ENCODE results near the gene KSR2.

The KSR2 gene

GRCh38 chr12:117472983-117473382, 495.8 kb downstream of the KSR2 start:
- DNase-seq (ENCODE audit: low read depth in 2 of 3, low spot score in 2 of 3): no peak

GRCh38 chr12:117470804-117471203, 498.0 kb downstream of the KSR2 start:
- no peak for DNase-seq (ENCODE audit: low read depth in 2 of 3, low spot score in 2 of 3)

- no peak for DNase-seq (ENCODE audit: low read depth in 2 of 3, low spot score in 2 of 3)
Measured at GRCh38 chr12:117469883-117470483, 498.8 kb downstream of the KSR2 start.

- no peak for DNase-seq (ENCODE audit: low read depth in 2 of 3, low spot score in 2 of 3)
Measured at GRCh38 chr12:117468016-117468415, 500.8 kb downstream of the KSR2 start.

- no peak for DNase-seq (ENCODE audit: low read depth in 2 of 3, low spot score in 2 of 3)
Measured at GRCh38 chr12:117467588-117467987, 501.2 kb downstream of the KSR2 start.

- no peak for DNase-seq (ENCODE audit: low read depth in 2 of 3, low spot score in 2 of 3)
Measured at GRCh38 chr12:117466677-117467362, 502.0 kb downstream of the KSR2 start.

GRCh38 chr12:117461732-117462131, 507.1 kb downstream of the KSR2 start:
- no peak for DNase-seq (ENCODE audit: low read depth in 2 of 3, low spot score in 2 of 3)

- DNase-seq (ENCODE audit: low read depth in 2 of 3, low spot score in 2 of 3): no peak
Measured at GRCh38 chr12:117459229-117459628, 509.6 kb downstream of the KSR2 start.

GRCh38 chr12:117457189-117457588, 511.6 kb downstream of the KSR2 start:
- DNase-seq (ENCODE audit: low read depth in 2 of 3, low spot score in 2 of 3): no peak

GRCh38 chr12:117456076-117456475, 512.7 kb downstream of the KSR2 start:
- DNase-seq (ENCODE audit: low read depth in 2 of 3, low spot score in 2 of 3): no peak

GRCh38 chr12:117453961-117454360, 514.8 kb downstream of the KSR2 start:
- no peak for DNase-seq (ENCODE audit: low read depth in 2 of 3, low spot score in 2 of 3)

GRCh38 chr12:117452112-117452511, 516.7 kb downstream of the KSR2 start:
- no peak for DNase-seq (ENCODE audit: low read depth in 2 of 3, low spot score in 2 of 3)

- DNase-seq (ENCODE audit: low read depth in 2 of 3, low spot score in 2 of 3): no peak
Measured at GRCh38 chr12:117450209-117450608, 518.6 kb downstream of the KSR2 start.

- DNase-seq (ENCODE audit: low read depth in 2 of 3, low spot score in 2 of 3): no peak
Measured at GRCh38 chr12:117447665-117448366, 521.0 kb downstream of the KSR2 start.

- DNase-seq (ENCODE audit: low read depth in 2 of 3, low spot score in 2 of 3): no peak
Measured at GRCh38 chr12:117444781-117445180, 524.0 kb downstream of the KSR2 start.

GRCh38 chr12:117441751-117442150, 527.0 kb downstream of the KSR2 start:
- DNase-seq (ENCODE audit: low read depth in 2 of 3, low spot score in 2 of 3): no peak

- DNase-seq (ENCODE audit: low read depth in 2 of 3, low spot score in 2 of 3): no peak
Measured at GRCh38 chr12:117440384-117440783, 528.4 kb downstream of the KSR2 start.

- DNase-seq (ENCODE audit: low read depth in 2 of 3, low spot score in 2 of 3): no peak
Measured at GRCh38 chr12:117439531-117440001, 529.2 kb downstream of the KSR2 start.

GRCh38 chr12:117438809-117439208, 530.0 kb downstream of the KSR2 start:
- no peak for DNase-seq (ENCODE audit: low read depth in 2 of 3, low spot score in 2 of 3)

GRCh38 chr12:117437516-117438255, 531.1 kb downstream of the KSR2 start:
- DNase-seq (ENCODE audit: low read depth in 2 of 3, low spot score in 2 of 3): no peak

- no peak for DNase-seq (ENCODE audit: low read depth in 2 of 3, low spot score in 2 of 3)
Measured at GRCh38 chr12:117433878-117434277, 534.9 kb downstream of the KSR2 start.

GRCh38 chr12:117430246-117430645, 538.5 kb downstream of the KSR2 start:
- no peak for DNase-seq (ENCODE audit: low read depth in 2 of 3, low spot score in 2 of 3)
